Measurements from ENCODE around the gene KRT83.
A peak's percentile ranks its signal among the peaks of the same experiment; 100 is the strongest.
"Not testable (repeated sequence)": the region's sequence is repeated elsewhere in the genome, so short reads cannot be mapped to it uniquely, and the experiment has no call there.

The KRT83 gene

GRCh38 chr12:52307836-52308805 lies 13.1 kb downstream of the KRT83 start:
- peak; percentile 11 to 13 for DNase-seq

DNA sequence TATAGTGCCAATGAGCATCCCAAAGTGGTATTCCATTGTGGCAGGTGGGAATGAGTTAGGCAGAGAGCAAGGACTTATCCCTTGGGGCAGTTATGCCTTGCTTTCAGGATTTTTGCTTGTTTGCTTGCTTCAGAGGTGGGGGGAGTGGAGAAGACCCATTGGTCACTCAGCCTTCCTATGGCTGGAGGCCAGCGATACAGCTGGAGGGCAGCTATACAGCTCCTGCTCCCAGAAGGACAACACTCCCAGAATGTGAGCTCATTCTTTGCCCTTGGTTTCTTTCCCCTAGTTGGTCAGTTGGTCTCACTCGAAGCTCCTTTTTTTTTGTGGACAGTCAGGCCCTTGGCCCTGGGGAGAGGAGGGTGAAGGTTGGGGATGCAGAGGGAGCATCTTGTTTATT lies 14.5 kb downstream of the KRT83 start:
- no peak for DNase-seq

DNA sequence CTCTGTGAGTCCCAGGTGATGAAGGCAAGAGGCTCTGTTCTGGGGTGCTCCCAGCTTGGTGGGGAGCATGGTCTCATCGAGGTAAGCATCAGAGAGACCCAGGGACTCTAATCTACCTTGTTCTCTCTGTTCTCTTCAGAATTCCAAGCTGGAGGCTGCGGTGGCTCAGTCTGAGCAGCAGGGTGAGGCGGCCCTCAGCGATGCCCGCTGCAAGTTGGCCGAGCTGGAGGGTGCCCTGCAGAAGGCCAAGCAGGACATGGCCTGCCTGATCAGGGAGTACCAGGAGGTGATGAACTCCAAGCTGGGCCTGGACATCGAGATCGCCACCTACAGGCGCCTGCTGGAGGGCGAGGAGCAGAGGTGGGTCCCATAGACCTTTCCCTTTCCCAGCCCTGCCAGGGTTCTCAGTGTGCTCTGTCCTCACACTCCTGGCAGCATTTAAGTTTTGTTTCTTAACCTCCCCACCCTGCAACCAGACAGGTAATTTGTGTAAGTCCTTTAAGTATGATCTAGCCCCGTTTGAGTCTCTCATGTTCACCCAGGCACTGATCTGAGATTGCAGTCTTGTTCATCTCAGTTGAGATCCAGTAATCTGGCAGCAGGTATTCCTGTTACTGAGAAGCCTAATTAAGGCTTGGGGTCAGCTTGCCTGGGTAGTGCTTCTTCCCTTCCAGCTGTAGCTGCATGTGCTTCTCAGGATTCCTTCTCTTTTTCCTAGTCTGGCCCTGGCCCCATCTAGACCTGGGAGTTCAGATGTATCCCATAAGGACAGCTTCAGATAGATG lies 15.1 kb downstream of the KRT83 start:
- no peak for DNase-seq

DNA sequence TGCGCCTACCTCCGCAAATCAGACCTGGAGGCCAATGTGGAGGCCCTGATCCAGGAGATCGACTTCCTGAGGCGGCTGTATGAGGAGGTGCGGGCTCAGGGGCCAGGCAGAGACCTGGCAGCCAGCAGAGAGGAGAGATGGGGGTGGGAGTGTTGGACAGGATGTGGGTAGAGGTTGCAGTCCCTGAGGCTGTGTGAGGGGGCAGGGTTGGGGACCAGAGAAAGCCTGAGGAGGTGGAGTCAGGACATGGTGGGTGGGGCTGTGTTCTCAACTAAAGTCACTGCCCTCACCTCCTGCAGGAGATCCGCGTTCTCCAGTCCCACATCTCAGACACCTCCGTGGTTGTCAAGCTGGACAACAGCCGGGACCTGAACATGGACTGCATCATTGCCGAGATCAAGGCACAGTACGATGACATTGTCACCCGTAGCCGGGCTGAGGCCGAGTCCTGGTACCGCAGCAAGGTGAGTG lies 16.2 kb downstream of the KRT83 start:
- DNase-seq: peak; percentile 10 to 16

- not testable (repeated sequence) for DNase-seq
Observed at GRCh38 chr12:52302242-52302914, 18.8 kb downstream of the KRT83 start.

GRCh38 chr12:52301721-52302120 lies 19.5 kb downstream of the KRT83 start:
- DNase-seq: not testable (repeated sequence)

DNA sequence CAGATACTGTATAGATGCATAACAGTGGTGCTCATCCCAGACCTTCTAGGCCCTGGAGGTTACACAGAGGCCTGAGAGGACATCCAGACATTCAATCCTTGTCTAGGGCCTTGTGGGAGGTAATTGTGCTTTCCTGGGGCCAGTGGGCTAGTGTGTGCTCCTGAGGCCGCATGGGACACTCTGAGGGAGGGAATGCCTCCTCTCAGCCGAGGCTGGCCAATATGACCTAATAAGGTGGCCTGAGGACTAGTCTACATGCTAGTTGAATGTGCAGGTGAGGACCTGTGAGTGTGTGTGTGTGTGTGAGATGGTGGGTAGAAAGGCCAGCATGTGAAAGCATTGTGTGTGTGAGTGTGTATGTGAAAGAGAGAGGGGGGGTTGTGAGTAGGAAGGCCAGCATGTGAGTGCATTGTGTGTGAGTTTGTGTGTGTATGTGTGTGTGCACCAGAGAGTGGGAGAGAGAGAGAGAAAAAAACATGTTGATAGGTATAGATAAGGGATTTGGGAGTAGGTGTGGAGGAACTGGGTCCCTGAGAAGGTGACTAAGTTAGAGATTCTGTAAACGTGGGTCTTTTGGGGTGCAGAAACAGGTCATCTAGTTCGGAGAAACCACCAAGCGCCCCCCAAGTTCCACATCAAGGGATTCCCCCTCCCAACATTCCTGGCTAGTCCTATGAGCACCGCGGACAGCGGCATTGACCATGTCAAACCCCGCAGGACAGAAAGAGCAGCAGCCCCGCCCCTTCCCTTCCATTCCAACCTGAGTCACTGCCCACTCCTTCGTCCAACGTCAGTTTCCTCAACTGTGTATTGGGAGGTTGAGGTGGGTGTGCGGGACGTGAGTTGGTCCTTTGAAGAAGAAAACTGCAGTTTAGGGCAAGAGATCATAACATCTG lies 20.2 kb downstream of the KRT83 start:
- no peak for DNase-seq

GRCh38 chr12:52298677-52299190 lies 22.5 kb downstream of the KRT83 start:
- DNase-seq: no peak

DNA sequence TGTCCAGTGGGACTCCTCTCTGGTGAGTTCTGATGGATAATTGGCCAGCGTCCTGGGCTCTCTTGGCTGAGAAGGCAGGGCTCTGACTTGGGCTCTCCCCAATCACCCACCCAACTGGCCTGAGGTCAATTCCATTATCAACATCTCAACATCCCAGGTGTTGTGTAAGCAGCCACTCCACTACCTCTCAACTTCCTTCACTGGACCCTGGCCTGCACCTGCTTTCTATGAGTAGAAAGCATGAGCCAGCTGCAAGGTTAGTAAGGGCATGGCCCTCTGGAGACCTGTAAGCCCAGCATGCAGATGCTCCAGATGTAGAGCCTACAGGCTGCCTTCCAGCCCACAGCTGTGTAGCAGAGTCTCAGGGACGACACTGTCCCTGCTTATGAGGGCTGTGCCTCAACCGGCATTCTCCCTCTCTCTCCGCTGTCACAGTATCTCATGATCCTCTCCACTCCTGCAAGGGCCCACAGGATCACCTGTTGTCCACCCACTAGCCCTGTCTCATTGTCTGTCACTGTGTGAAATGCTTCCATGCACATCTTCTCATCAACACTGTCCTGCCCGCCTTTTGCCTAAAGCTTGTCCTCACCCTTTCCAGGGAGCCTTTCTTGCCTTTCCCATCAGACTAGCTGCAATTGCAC lies 24.5 kb downstream of the KRT83 start:
- no peak for DNase-seq

- DNase-seq: peak in 1 of 2 donors; percentile 7
Observed at GRCh38 chr12:52295663-52296062, 25.5 kb downstream of the KRT83 start.

- DNase-seq: no peak
Observed at GRCh38 chr12:52294803-52295202, 26.4 kb downstream of the KRT83 start.

DNA sequence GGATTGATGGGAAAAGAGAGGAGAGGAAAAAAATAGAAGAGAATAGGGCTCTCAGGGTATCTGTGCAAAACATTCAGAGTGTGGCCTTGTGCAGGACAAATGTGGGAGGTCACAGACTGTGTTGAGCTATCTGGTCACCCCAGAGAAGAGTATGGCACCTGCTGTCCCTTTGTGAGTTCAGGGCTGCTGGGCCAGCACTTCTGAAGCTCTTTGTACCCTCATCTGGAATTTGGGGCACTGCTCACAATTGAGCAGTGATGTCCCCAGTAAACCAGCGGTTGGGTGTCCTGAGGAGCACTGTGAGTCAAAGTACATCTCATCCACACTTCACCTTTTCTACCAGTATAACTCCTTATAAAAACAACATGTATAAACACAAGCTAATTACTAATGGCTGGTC lies 27.3 kb downstream of the KRT83 start:
- DNase-seq: no peak

DNA sequence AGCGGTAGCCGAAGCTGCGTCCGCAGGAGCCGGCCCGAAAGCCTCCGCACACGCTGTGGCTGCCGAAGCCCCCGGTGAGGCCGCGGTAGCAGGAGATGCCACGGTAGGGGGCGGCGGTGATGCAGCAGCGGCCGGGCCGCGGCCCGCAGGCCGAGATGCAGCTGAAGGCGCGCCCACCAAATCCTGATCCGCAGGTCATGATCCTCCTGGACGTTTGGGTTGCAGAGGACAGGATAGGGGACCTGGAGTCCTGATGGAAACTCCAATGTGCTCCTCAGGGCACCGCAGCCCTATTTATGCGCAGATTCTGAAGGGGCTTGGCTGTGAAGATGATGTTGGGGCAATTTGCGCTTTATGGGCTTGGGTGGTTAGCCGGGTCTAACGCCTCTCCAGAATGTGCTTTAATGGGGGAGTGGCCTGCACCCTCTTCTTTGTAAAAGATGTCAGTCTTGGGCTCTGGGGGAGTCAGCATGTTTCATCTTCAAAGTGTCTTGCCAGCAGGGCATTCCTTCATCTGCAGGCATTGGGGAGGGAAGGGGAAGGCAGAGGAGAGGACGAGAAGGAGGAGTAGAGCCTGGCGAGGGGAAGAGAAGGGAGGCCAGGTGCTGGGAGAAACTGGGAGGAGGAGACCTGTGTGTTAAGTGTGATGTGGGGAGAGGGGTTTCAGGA lies 29.8 kb downstream of the KRT83 start, which contains the start of gene KRT81:
KRT81 (minus strand) TSS at position 268 of the 669 bp plus-strand sequence; CDS start at position 199, 69 bp downstream.
- DNase-seq: no peak

DNA sequence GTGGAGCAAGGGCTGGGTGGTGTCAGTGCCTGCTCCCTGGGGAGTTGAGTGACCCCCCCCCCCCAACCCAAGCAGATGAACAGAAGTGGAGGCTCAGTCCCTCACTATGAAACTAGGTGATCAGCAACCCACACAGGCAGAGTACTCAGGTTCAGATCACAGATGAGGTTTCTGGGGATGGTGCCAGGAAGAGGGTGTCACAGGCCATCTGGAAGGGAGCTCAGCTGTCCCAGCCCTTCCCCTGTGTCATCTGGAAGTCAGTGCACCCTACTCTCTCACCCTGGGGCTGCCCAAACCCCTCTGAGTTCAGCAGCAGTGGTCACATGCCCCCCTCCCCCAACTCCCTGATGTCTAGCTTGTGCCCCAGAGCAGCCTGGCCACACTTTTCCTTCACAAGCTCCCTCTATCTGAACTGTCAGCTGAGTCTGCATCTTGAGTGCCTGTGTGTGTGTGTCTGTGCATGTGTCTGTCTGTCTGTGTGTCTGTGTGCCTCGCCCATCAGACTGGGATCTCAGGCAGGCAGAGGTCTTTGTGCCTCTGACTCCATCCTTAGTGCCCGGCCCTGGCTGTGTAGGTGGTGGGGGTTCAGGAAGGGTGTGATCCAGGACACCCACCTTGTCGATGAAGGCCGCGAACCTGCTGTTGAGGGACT lies 30.6 kb downstream of the KRT83 start:
- DNase-seq: not testable (repeated sequence)

- DNase-seq: not testable (repeated sequence)
Observed at GRCh38 chr12:52287816-52288805, 33.1 kb downstream of the KRT83 start.

GRCh38 chr12:52286857-52287785 lies 34.1 kb downstream of the KRT83 start:
- not testable (repeated sequence) for DNase-seq

DNA sequence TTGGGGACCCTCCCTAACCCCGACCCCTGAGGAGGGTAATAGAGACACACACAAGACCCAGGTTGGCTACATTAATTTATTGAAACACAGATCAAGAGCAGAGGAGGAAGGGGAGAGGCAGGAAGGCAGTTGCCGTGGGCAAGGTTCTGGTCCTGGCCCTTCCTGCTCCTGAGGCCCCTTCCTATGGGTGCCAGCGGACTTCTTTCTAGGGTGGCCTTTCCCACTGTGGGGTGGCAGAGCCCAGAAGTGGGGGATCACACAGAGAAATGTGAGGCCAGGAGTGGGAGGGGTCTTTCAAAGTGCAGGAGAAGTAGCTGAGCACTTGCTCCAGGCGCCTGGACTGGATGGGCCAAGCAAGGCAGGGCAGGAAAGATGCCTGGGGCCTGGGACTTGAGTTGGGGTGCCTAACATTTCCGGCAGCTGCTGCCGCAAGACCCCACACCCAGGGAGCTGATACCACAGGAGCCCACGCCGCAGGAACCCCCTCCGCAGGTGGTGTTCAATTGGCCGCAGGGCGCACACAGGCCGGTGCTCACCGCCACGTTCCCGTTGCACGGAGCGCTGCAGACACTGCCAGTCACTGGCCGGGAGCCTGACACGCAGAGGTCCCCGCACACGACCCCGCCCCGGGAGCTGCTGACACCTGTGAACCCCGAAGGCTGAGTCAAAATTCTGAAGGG lies 35.2 kb downstream of the KRT83 start:
- no peak for DNase-seq
